ENCODE data around the gene XIRP2. TPM values are rescaled to one million over a fixed set of nuclear protein-coding genes. Genes with fewer than 3 reads are reported as not detected.

Gene XIRP2
- polyA plus RNA-seq, 2 of the 4 experiments (the other 2 are of a cell fraction): not detected

DNA sequence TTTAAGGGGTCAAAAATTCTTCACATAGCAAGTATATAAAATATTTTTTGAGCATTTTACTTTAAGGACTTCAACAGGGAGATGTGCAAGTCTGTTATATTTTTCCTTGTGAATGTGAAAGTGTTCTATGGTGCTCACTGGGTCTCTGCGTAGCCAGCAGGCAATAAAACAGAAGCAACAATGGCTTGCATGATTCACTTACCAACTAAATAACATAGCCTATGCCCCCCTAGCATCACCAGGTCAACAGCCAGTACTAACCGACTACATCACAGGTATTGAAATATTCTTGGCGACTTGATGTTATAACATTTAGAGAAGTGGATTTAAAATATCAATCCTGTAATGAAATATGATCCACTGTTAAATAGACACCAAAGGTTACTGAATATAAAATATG is 398.9 kb downstream of the XIRP2 start (continued):
- TF ChIP-seq, protein P1, sequence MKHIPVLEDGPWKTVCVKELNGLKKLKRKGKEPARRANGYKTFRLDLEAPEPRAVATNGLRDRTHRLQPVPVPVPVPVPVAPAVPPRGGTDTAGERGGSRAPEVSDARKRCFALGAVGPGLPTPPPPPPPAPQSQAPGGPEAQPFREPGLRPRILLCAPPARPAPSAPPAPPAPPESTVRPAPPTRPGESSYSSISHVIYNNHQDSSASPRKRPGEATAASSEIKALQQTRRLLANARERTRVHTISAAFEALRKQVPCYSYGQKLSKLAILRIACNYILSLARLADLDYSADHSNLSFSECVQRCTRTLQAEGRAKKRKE (CRISPR knock-in tag; IDR thresholded peaks at IDR 0.05; ENCODE audit: low read depth): no peak
- TF ChIP-seq HOXB5 (CRISPR knock-in tag; IDR thresholded peaks at IDR 0.05) (no peak), CBX2 (IDR thresholded peaks at IDR 0.05; ENCODE audit: borderline replicate concordance, low read depth) (no peak)

DNA sequence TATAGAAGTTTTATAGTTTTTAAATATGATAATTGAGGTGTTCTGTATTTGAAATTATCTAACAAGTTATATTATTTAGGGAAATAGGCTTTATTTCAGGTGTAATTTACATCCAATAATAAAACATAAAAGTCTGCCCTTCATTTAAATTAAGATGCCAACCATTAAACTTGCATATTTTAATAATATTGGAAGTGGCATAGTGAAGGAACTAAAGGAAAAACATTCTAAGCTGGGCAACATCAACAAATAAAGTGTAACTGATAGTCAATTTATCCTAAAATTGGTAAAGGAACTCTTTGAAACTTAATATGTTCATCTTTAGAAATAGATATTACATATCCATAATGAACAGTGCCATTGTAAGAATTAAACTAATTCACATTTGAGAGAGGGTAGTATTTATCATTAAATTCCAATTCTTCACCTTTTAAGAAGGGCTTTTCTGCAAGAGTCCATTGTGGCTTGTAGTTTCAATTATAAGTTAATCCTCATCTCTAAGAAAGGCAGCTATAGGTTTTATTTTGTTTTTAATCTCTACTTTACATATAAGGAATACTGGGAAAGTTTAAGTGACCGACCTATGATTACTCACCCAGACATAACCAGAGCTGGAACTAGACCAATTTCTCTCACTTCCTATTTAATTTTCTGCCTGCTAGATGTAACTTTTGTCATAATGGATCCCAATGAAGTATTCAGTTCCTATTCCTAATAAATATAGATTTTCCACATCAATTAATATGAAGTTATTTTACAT is 401.6 kb downstream of the XIRP2 start:
- H3K9me3 ChIP-seq: no peaks in the 10 kb centered on the region
- DNase-seq (ENCODE audit: low read depth in 1 of 2, low spot score in 1 of 2) (no peak), ATAC-seq (no peak), FAIRE-seq (no peak)
- H3K4me2 ChIP-seq: no peak overlapping the region
- 2% methylated on average over 1 of the region's 1 CpG for WGBS (ENCODE audit: missing lambda C conversion rate)
- ChIA-PET POLR2A (no interaction called here), CTCF (no interaction called here)
- peaks cover 15% of the 10 kb centered on the region; the same call in 2 of the 3 replicates for H3K4me1 ChIP-seq
- H3K27ac ChIP-seq: no peak overlapping the region
- TF ChIP-seq FOSB (CRISPR knock-in tag; IDR thresholded peaks at IDR 0.05): no peak
- TF ChIP-seq CBX8 (IDR thresholded peaks at IDR 0.05): no peak
- no peak for TF ChIP-seq FOXS1 (CRISPR knock-in tag; IDR thresholded peaks at IDR 0.05)
- TF ChIP-seq POLR2A (IDR thresholded peaks at IDR 0.05; ENCODE audit: low read length): no peak
- TF ChIP-seq, protein P2, sequence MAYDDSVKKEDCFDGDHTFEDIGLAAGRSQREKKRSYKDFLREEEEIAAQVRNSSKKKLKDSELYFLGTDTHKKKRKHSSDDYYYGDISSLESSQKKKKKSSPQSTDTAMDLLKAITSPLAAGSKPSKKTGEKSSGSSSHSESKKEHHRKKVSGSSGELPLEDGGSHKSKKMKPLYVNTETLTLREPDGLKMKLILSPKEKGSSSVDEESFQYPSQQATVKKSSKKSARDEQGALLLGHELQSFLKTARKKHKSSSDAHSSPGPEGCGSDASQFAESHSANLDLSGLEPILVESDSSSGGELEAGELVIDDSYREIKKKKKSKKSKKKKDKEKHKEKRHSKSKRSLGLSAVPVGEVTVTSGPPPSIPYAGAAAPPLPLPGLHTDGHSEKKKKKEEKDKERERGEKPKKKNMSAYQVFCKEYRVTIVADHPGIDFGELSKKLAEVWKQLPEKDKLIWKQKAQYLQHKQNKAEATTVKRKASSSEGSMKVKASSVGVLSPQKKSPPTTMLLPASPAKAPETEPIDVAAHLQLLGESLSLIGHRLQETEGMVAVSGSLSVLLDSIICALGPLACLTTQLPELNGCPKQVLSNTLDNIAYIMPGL (CRISPR knock-in tag; IDR thresholded peaks at IDR 0.05; ENCODE audit: borderline replicate concordance): no peak
- TF ChIP-seq GATA3 (IDR thresholded peaks at IDR 0.05; ENCODE audit: borderline replicate concordance): no peak
- TF ChIP-seq EHMT2 (IDR thresholded peaks at IDR 0.05; ENCODE audit: low read depth): no peak
- no peak overlapping the region for H3K4me3 ChIP-seq

DNA sequence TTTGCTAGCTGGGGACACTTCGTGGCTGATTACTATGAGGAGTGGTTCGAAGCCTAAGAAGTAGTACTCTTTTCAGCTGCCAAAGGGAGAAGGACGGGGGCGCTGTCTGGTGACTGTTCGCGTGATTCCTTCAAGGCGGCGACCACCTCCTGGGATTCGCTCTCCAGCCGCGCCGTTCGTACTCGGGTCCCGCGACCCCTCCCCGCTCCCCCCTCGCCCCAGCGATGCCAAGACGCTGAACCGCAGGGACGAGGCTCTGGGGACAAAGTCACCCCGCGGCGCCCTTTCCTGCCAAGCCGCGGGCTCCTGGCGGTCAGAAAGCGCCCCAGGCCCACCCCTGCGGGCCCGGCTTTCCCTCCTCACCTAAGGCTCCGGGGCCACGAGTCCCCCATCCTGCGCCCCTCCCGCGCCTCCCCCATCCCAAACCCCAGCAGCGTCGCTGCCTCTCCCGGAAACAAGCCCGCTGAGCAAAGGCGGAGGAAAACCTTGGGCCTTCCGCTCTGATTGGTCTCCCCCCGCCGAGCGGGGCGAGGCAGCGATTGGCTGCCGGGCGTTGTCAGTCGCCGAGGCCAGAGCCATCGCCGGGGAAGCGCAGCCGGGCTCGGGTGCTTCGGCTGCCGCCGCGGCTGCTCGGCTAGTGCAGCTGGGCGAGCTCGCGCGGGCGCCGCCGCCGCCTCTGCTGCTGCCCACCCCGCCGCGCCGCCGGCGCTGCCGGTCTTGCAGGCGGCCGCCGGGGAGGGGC is 404.3 kb downstream of the XIRP2 start, which contains the start of gene B3GALT1:
TSS of gene B3GALT1 (plus strand) at position 572 of the 742 bp plus-strand sequence.
- peak within 1 kb of the TSS; percentile 99 for H3K4me2 ChIP-seq
- peak within 1 kb of the TSS; percentile 73 for H3K4me3 ChIP-seq
- ATAC-seq: peak; percentile 95 to 98
- WGBS (ENCODE audit: missing lambda C conversion rate): 2% methylated on average over 16 of the region's 79 CpGs
- TF ChIP-seq, protein P3, sequence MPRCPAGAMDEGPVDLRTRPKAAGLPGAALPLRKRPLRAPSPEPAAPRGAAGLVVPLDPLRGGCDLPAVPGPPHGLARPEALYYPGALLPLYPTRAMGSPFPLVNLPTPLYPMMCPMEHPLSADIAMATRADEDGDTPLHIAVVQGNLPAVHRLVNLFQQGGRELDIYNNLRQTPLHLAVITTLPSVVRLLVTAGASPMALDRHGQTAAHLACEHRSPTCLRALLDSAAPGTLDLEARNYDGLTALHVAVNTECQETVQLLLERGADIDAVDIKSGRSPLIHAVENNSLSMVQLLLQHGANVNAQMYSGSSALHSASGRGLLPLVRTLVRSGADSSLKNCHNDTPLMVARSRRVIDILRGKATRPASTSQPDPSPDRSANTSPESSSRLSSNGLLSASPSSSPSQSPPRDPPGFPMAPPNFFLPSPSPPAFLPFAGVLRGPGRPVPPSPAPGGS (IDR thresholded peaks at IDR 0.05): 0 out of 3 replicates have a peak, but pooled peaks have one; percentile 32
- peak; percentile 65; the same call in 1 of the 2 replicates for TF ChIP-seq PHF8 (IDR thresholded peaks at IDR 0.05; ENCODE audit: borderline replicate concordance, low read depth)
- TF ChIP-seq RAD21 (conservative IDR thresholded peaks at IDR 0.05 in 1 of 2, IDR thresholded peaks at IDR 0.05 in 1 of 2): 0 out of 5 replicates have a peak, but pooled peaks of 1 of the 2 experiments have one; percentile 21
- TF ChIP-seq JUNB (IDR thresholded peaks at IDR 0.05): no peak
- TF ChIP-seq, protein P4, sequence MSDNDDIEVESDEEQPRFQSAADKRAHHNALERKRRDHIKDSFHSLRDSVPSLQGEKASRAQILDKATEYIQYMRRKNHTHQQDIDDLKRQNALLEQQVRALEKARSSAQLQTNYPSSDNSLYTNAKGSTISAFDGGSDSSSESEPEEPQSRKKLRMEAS (IDR thresholded peaks at IDR 0.05): peak; percentile 37; the same call in 1 of the 2 replicates
- TF ChIP-seq NFE2L2 (conservative IDR thresholded peaks at IDR 0.05; ENCODE audit: low read length): no peak
- TF ChIP-seq, protein P5, sequence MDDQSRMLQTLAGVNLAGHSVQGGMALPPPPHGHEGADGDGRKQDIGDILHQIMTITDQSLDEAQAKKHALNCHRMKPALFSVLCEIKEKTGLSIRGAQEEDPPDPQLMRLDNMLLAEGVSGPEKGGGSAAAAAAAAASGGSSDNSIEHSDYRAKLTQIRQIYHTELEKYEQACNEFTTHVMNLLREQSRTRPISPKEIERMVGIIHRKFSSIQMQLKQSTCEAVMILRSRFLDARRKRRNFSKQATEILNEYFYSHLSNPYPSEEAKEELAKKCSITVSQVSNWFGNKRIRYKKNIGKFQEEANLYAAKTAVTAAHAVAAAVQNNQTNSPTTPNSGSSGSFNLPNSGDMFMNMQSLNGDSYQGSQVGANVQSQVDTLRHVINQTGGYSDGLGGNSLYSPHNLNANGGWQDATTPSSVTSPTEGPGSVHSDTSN (IDR thresholded peaks at IDR 0.05): no peak
- no peak for TF ChIP-seq TFCP2L1 (CRISPR knock-in tag; IDR thresholded peaks at IDR 0.05)
- TF ChIP-seq EP300 (IDR thresholded peaks at IDR 0.05): no peak
- no peak for TF ChIP-seq NPAS2 (CRISPR knock-in tag; IDR thresholded peaks at IDR 0.05; ENCODE audit: borderline replicate concordance)
- TF ChIP-seq, protein P6, sequence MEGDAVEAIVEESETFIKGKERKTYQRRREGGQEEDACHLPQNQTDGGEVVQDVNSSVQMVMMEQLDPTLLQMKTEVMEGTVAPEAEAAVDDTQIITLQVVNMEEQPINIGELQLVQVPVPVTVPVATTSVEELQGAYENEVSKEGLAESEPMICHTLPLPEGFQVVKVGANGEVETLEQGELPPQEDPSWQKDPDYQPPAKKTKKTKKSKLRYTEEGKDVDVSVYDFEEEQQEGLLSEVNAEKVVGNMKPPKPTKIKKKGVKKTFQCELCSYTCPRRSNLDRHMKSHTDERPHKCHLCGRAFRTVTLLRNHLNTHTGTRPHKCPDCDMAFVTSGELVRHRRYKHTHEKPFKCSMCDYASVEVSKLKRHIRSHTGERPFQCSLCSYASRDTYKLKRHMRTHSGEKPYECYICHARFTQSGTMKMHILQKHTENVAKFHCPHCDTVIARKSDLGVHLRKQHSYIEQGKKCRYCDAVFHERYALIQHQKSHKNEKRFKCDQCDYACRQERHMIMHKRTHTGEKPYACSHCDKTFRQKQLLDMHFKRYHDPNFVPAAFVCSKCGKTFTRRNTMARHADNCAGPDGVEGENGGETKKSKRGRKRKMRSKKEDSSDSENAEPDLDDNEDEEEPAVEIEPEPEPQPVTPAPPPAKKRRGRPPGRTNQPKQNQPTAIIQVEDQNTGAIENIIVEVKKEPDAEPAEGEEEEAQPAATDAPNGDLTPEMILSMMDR (IDR thresholded peaks at IDR 0.05): peak; percentile 48
- peaks cover 15% of the 10 kb centered on the region; the same call in 2 of the 3 replicates for H3K4me1 ChIP-seq
- FAIRE-seq: no peak
- H3K27ac ChIP-seq: peak within 1 kb of the TSS; percentile 72 to 93
- ChIA-PET CTCF (interaction anchor here (0.6 to 1.0 kb wide), 2 partner anchors 11 to 826 kb away, joined by 3 read pairs; no protein-coding TSS in a partner anchor), POLR2A (no interaction called here)
- H3K9me3 ChIP-seq: no peaks in the 10 kb centered on the region
- peak; percentile 80 to 81 for DNase-seq (ENCODE audit: low read depth in 1 of 2, low spot score in 1 of 2)
